ENCODE data around the gene UGT1A8.

UGT1A8 gene

GRCh38 chr2:233761040-233761769, 143.8 kb downstream of the UGT1A8 start:
- H3K36me3 ChIP-seq, result no peaks in the 10 kb centered on the region
- no peak for TF ChIP-seq CTCF (IDR thresholded peaks at IDR 0.05)
- H3K4me1 ChIP-seq (ENCODE audit: control insufficient read depth in 1 of 2, insufficient read depth in 1 of 2, low read depth in 1 of 2, low read length in 1 of 2), result no peaks in the 10 kb centered on the region
- no peaks in the 10 kb centered on the region for H3K9me3 ChIP-seq
- peaks cover 13% of the 10 kb centered on the region for H3K27me3 ChIP-seq
- no peak overlapping the region for H3K4me3 ChIP-seq (ENCODE audit: low read depth in 1 of 2, low read length in 1 of 2)
- H3K27ac ChIP-seq, result no peak overlapping the region

- no peaks in the 10 kb centered on the region for H3K4me1 ChIP-seq (ENCODE audit: control insufficient read depth in 1 of 2, insufficient read depth in 1 of 2, low read depth in 1 of 2, low read length in 1 of 2)
- no peaks in the 10 kb centered on the region for H3K36me3 ChIP-seq
These were observed 146.8 kb downstream of the UGT1A8 start for GRCh38 chr2:233764264-233764663.

GRCh38 chr2:233764761-233765160, 147.3 kb downstream of the UGT1A8 start:
- Histone ChIP-seq H3K27me3 (peaks cover 13% of the 10 kb centered on the region), H3K27ac (no peak overlapping the region), H3K36me3 (no peaks in the 10 kb centered on the region), H3K4me3 (ENCODE audit: low read depth in 1 of 2, low read length in 1 of 2) (no peak overlapping the region), H3K4me1 (ENCODE audit: control insufficient read depth in 1 of 2, insufficient read depth in 1 of 2, low read depth in 1 of 2, low read length in 1 of 2) (no peaks in the 10 kb centered on the region), H3K9me3 (no peaks in the 10 kb centered on the region)
- no peak for TF ChIP-seq CTCF (IDR thresholded peaks at IDR 0.05)

More at GRCh38 chr2:233764264-233764663, 146.8 kb downstream of the UGT1A8 start:
- H3K27me3 ChIP-seq, result peaks cover 13% of the 10 kb centered on the region
- no peaks in the 10 kb centered on the region for H3K9me3 ChIP-seq
- H3K27ac ChIP-seq, result no peak overlapping the region
- H3K4me3 ChIP-seq (ENCODE audit: low read depth in 1 of 2, low read length in 1 of 2), result no peak overlapping the region
- no peak for TF ChIP-seq CTCF (IDR thresholded peaks at IDR 0.05)

- H3K4me3 ChIP-seq (ENCODE audit: low read depth in 1 of 2, low read length in 1 of 2), result no peak overlapping the region
- TF ChIP-seq CTCF (IDR thresholded peaks at IDR 0.05), result no peak
- H3K27me3 ChIP-seq, result peaks cover 13% of the 10 kb centered on the region
These were observed 149.0 kb downstream of the UGT1A8 start for GRCh38 chr2:233766416-233766815.

GRCh38 chr2:233768076-233768475, 150.6 kb downstream of the UGT1A8 start:
- no peak overlapping the region for H3K4me3 ChIP-seq (ENCODE audit: low read depth in 1 of 2, low read length in 1 of 2)
- TF ChIP-seq CTCF (IDR thresholded peaks at IDR 0.05), result no peak
- no peak overlapping the region for H3K27ac ChIP-seq
- H3K27me3 ChIP-seq, result peaks cover 13% of the 10 kb centered on the region
- H3K9me3 ChIP-seq, result no peaks in the 10 kb centered on the region
- H3K4me1 ChIP-seq (ENCODE audit: control insufficient read depth in 1 of 2, insufficient read depth in 1 of 2, low read depth in 1 of 2, low read length in 1 of 2), result no peaks in the 10 kb centered on the region
- H3K36me3 ChIP-seq, result no peaks in the 10 kb centered on the region

More at GRCh38 chr2:233766416-233766815, 149.0 kb downstream of the UGT1A8 start:
- H3K36me3 ChIP-seq, result no peaks in the 10 kb centered on the region
- H3K4me1 ChIP-seq (ENCODE audit: control insufficient read depth in 1 of 2, insufficient read depth in 1 of 2, low read depth in 1 of 2, low read length in 1 of 2), result no peaks in the 10 kb centered on the region
- H3K9me3 ChIP-seq, result no peaks in the 10 kb centered on the region
- H3K27ac ChIP-seq, result no peak overlapping the region

Data from neutrophil (primary cell).